ENCODE results near the gene ERLEC1.

DNA sequence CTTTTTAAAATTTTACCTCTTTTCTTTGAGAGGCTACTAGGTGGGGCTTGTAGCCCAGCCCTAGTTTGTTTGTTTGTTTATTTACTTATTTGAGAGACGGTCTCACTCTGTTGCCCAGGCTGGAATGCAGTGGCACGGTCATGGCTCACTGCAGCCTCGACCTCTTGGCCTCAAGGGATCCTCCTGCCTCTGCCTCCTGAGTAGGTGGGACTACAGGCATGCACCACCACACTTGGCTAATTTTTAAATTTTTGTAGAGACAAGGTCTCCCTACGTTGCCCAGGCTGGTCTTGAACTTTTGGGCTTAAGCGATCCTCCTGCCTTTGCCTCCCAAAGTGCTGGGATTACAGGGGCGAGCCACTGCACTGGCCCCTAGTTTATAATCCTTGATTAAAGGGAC lies 35.0 kb downstream of the ERLEC1 start:
- TF ChIP-seq, protein P1, sequence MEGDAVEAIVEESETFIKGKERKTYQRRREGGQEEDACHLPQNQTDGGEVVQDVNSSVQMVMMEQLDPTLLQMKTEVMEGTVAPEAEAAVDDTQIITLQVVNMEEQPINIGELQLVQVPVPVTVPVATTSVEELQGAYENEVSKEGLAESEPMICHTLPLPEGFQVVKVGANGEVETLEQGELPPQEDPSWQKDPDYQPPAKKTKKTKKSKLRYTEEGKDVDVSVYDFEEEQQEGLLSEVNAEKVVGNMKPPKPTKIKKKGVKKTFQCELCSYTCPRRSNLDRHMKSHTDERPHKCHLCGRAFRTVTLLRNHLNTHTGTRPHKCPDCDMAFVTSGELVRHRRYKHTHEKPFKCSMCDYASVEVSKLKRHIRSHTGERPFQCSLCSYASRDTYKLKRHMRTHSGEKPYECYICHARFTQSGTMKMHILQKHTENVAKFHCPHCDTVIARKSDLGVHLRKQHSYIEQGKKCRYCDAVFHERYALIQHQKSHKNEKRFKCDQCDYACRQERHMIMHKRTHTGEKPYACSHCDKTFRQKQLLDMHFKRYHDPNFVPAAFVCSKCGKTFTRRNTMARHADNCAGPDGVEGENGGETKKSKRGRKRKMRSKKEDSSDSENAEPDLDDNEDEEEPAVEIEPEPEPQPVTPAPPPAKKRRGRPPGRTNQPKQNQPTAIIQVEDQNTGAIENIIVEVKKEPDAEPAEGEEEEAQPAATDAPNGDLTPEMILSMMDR (IDR thresholded peaks at IDR 0.05), result no peak
- TF ChIP-seq POLR2A (IDR thresholded peaks at IDR 0.05), result no peak

Measured in thyroid gland (tissue), 4 donors.